ENCODE measurements around the gene PYGM.

GRCh38 chr11:64711956-64712362 lies 47.8 kb downstream of the PYGM start:
- TF ChIP-seq YY1 (IDR thresholded peaks at IDR 0.05; ENCODE audit: insufficient read depth, insufficient read length) (no peak), ZNF274 (IDR thresholded peaks at IDR 0.05; ENCODE audit: low read depth, low read length) (no peak)
